RWPE2 (cell line): Measurements from ENCODE around the gene IDUA.

Experiments used
- ATAC-seq: fragments of 200-7000 bp; cut with Tn5 transposase; 3 replicates; pipeline ENCODE4 v1.9.1; 2021; ENCODE audit warnings: low read depth
- DNase-seq: peaks from one replicate; pipeline ENCODE4 v3.0.0-alpha.2; 2020; ENCODE audit warnings: low spot score
- H3K27ac ChIP-seq: fragments of 450-650 bp; 2 replicates; pipeline ENCODE4 v1.5.1; 2017; ENCODE audit warnings: mild to moderate bottlenecking; ENCODE audit not compliant: poor library complexity, severe bottlenecking
- H3K27me3 ChIP-seq: fragments of 250-450 bp; sonication (Bioruptor Pico); 2 replicates; pipeline ENCODE4 v1.5.1; 2021; ENCODE audit warnings: mild to moderate bottlenecking, moderate library complexity; ENCODE audit not compliant: insufficient read depth, poor library complexity, severe bottlenecking
- H3K36me3 ChIP-seq: fragments of 250-450 bp; sonication (Bioruptor Pico); 2 replicates; pipeline ENCODE4 v1.5.1; 2020; ENCODE audit warnings: low read depth, mild to moderate bottlenecking, moderate library complexity
- H3K4me1 ChIP-seq: fragments of 250-450 bp; sonication (Bioruptor Pico); 2 replicates; pipeline ENCODE4 v1.5.1; 2021; ENCODE audit warnings: mild to moderate bottlenecking, moderate library complexity; ENCODE audit not compliant: insufficient read depth, poor library complexity, severe bottlenecking
- H3K4me3 ChIP-seq: fragments of 250-450 bp; sonication (Bioruptor Pico); 2 replicates; pipeline ENCODE4 v1.5.1; 2021; ENCODE audit warnings: mild to moderate bottlenecking, moderate library complexity; ENCODE audit not compliant: severe bottlenecking
- H3K9me3 ChIP-seq: fragments of 250-450 bp; sonication (Bioruptor Pico); 2 replicates; pipeline ENCODE4 v1.5.1; 2021; ENCODE audit warnings: mild to moderate bottlenecking, moderate library complexity; ENCODE audit not compliant: severe bottlenecking
- TF ChIP-seq, protein P1 (sequence below): fragments of 450-650 bp; IDR thresholded peaks from one replicate; pipeline ENCODE4 v1.5.1; 2017; ENCODE audit warnings: mild to moderate bottlenecking, moderate library complexity; ENCODE audit not compliant: poor library complexity, severe bottlenecking

The IDUA gene

DNA sequence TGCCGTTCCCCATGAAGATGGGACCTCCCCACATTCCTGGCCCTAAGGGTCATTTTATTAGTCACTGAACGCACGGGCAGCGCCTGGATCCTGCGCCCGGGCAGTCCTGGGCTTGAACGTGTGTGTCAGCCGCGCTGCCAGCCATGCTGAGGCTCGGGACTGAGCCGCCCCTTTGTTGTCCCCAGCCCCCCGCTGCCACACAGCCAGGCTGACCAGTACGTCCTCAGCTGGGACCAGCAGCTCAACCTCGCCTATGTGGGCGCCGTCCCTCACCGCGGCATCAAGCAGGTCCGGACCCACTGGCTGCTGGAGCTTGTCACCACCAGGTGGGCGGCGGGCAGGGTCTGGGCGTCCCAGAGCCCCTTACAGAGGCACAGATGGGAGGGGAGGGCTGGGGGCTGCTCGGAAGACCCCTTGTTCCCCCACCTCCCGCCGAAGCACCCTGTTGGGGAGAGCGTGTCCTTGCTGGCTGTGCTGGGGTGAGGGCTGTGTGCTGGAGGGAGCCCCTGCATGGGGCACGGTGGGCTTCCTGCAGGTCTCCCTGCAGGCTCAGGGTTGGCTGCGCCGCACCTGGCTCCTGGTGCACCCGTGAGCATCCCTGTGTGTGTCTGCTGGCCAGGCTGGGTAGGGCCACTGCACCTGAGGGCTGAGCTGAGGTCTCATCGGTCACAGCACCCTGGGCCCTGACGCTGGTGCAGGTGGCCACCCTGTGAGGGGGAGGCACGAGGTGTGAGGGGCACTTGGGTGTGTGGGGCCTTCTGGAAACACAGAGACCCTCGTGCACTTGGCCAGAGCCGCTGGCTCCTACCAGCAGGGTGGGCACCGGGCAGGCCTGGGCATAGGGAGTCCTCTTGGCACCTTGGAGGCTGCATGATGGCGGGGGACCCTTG lies 1.0 kb downstream of the IDUA start:
- H3K4me1 ChIP-seq = peaks cover 9% of the 10 kb centered on the region
- H3K36me3 ChIP-seq = no peaks in the 10 kb centered on the region
- TF ChIP-seq, protein P1, sequence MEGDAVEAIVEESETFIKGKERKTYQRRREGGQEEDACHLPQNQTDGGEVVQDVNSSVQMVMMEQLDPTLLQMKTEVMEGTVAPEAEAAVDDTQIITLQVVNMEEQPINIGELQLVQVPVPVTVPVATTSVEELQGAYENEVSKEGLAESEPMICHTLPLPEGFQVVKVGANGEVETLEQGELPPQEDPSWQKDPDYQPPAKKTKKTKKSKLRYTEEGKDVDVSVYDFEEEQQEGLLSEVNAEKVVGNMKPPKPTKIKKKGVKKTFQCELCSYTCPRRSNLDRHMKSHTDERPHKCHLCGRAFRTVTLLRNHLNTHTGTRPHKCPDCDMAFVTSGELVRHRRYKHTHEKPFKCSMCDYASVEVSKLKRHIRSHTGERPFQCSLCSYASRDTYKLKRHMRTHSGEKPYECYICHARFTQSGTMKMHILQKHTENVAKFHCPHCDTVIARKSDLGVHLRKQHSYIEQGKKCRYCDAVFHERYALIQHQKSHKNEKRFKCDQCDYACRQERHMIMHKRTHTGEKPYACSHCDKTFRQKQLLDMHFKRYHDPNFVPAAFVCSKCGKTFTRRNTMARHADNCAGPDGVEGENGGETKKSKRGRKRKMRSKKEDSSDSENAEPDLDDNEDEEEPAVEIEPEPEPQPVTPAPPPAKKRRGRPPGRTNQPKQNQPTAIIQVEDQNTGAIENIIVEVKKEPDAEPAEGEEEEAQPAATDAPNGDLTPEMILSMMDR = no peak
- no peak for DNase-seq
- no peaks in the 10 kb centered on the region for H3K27me3 ChIP-seq
- H3K9me3 ChIP-seq = no peaks in the 10 kb centered on the region
- H3K4me3 ChIP-seq = peak overlapping the region; percentile 71
- peak; percentile 78; the same call in 2 of the 3 replicates for ATAC-seq
- peak overlapping the region; percentile 57 for H3K27ac ChIP-seq

DNA sequence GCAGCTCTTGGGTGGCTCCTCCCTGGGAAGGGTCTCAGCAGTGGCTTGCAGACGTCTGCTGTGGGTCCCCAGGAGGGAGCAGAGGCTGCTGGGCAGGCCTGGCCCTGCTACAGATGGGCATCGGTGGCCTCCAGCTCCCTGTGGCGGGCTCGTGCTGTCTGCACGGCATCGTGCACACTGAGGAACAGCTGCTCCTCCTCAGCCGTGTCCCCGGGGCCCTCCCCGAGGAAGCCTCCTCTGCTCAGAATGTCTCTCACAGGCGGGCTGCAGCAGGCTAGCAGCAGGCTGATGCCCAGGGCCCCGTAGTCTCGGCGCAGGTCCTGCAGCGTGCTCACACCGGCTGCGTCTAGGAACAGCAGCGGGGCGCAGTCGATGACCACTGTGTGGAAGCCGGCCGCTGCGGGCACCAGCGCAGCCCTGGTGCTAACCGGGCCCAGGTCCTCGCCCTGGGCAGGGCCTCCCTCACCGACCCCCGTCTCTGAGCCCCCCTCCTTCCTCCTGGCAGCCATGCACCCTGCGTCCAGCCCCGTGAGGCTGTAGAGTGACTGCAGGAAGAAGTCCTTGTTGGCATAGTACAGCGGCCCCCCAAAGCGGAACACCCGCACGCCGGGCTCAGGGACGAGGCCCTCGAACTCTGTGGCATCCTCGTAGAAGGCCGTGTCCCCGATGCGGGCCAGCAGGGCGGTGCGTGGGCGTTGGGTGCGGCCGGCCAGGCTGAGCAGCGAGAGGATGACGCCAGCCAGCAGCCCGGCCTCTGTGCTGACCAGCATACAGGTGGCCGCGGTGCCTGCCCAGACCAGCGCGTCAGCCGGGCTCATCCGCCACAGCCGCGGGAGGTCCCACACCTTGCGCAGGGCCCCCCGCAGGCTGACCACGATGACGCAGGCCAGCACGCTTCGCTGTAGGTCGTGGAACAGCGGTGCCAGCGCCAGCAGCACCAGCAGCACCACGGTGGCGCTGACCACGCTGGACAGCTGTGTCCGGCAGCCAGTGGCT lies 2.2 kb downstream of the IDUA start:
- no peak overlapping the region for H3K4me3 ChIP-seq
- no peak overlapping the region for H3K27ac ChIP-seq
- H3K4me1 ChIP-seq = peaks cover 9% of the 10 kb centered on the region
- no peak for DNase-seq
- no peak for ATAC-seq
- no peaks in the 10 kb centered on the region for H3K36me3 ChIP-seq
- H3K27me3 ChIP-seq = no peaks in the 10 kb centered on the region
- H3K9me3 ChIP-seq = no peaks in the 10 kb centered on the region
- TF ChIP-seq, protein P1 = no peak

DNA sequence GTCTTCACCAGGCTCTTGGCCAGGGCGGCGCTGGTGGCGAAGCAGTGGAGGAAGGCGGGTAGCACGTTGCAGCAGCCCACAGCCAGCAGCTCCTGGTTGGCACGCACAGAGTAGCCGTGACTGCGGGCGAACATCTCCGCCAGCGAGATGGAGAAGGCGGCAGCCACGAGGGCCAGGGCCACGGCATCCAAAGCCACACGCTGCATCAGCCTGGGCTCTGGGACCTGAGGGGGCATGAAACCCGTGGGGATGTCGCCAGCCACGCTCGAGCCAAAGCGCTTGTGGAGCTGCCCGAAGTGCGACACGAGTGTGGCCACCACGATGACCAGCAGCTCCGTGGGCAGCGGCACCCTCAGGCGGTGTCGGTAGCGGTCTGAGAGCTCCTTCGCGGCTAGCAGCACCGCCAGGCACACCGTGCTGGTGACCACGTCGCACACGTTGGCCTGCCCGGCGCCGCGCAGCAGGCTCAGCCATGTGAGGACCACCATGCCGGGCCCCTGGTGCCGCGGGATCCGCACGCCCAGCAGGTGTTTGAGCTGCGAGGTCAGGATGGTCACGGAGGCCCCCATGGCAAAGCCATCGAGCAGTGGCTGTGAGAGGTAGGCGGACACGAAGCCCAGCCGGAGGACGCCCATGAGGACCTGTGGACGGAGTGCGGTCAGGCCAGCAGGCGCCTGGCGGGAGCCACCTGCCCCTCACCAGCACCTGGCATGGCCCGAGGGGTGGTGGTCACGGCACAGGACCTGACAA lies 3.1 kb downstream of the IDUA start:
- H3K36me3 ChIP-seq = no peaks in the 10 kb centered on the region
- no peak for ATAC-seq
- peaks cover 8% of the 10 kb centered on the region for H3K4me1 ChIP-seq

DNA sequence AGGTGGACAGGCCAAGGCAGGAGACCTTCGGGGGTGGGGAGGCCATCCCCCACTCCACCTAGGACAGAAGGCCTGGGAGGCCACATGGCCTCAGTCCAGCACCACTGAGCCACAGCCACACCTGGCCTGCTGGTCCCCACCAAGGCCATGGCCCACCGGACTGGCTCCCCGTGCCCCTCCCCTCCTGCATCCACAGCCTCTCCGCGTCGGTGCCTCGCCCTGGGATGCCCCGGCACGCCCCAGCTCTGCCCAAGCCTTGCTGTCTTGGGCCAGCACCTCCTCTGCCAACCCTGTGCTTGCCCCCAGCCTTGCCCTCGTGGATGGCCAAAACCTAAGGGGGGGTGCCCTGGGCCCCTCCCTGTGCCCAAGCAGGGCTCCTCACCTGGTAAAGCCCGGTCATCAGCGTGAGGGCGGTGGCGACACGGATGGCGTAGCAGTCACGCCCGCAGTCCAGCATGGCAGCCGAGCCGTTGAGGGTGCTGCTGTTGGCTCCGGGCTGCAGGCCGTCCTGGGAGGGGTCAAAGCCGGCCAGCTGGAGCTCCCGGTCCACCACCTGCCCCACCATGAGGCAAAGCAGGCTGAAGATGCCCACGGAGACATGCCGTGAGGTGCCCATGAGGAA lies 4.0 kb downstream of the IDUA start:
- TF ChIP-seq, protein P1 = no peak
- DNase-seq (no peak), ATAC-seq (no peak)
- Histone ChIP-seq H3K4me3 (no peak overlapping the region), H3K27me3 (peaks cover under 1% of the 10 kb centered on the region), H3K4me1 (no peaks in the 10 kb centered on the region), H3K27ac (no peak overlapping the region), H3K36me3 (no peaks in the 10 kb centered on the region), H3K9me3 (no peaks in the 10 kb centered on the region)

More for the DNA sequence above, 3.1 kb downstream of the IDUA start:
- H3K4me3 ChIP-seq = no peak overlapping the region
- TF ChIP-seq, protein P1 = no peak
- no peaks in the 10 kb centered on the region for H3K9me3 ChIP-seq
- no peak overlapping the region for H3K27ac ChIP-seq
- H3K27me3 ChIP-seq = no peaks in the 10 kb centered on the region
- no peak for DNase-seq
